GM19239 (cell line): ENCODE results near the gene AMDHD2.
A peak's percentile ranks its signal among the peaks of the same experiment; 100 is the strongest.
"Not testable (repeated sequence)": the region's sequence is repeated elsewhere in the genome, so short reads cannot be mapped to it uniquely, and the experiment has no call there.

Experiments
- DNase-seq: peaks from one replicate; pipeline ENCODE4 v3.0.0; 2011; ENCODE audit warnings: low spot score; ENCODE audit not compliant: insufficient read length
- FAIRE-seq: peaks from 2 replicates; lab custom pipeline; 2011; peaks lifted over from hg19 to GRCh38; lab: Jason Lieb, UNC

The AMDHD2 gene

DNA sequence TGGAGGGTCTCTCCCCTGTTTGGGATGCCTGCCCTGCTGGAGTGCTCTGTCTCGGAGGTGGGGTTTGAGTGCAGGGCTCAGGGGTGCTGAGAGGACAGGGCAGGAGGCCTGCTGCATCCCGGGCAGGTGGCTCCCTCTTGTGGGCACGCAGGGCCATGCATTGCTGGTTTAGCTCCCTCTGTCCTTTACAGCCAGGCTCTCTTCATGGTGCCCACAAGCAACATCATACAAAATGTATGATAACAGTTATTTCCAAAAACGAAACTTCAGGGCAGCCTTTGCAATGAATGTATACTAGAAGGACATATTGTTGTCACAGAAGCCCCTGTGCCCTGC, 40.6 kb downstream of the AMDHD2 start:
- DNase-seq = not testable (repeated sequence)
- FAIRE-seq = peak; percentile 86

DNA sequence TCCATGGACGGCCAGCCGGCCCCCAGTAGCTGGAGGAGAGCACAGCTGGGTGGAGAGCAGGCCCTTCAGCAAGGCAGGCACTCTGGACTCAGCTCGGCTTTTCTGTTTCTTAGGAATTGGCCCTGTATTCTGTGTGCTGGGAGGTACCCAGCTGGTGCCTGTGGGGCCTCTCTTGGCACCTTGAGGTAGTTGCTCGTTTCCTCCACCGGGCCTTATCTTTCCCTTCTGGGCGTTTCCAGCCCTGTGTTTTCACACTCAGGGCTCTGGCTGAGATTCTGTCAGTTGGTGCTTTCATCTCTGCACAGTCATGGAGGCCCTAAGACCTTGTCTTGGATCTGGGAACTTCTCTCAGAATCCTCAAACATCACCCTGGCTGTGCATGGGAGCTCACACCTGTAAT, 47.3 kb downstream of the AMDHD2 start:
- not testable (repeated sequence) for FAIRE-seq, DNase-seq

DNA sequence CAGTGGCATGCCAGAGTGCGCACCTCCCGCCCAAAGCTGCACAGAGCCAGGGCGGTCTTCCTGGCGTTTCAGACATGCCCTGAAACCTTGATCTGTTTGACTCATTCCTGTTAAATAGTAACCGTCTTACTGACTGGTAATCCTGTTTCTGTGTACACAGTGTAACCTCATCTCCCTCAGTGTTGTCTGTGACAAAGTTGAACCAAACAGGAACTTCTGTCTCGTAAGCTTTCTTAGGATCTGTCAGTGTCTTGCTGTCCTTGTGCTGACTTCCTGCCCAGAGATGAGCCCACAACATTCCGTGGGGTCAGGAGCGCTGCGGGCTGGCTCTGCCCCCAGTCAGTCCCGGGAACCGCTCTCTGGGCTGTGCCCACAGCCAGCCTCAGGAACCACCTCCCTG, 48.4 kb downstream of the AMDHD2 start:
- DNase-seq = not testable (repeated sequence)
- peak; percentile 89 for FAIRE-seq

DNA sequence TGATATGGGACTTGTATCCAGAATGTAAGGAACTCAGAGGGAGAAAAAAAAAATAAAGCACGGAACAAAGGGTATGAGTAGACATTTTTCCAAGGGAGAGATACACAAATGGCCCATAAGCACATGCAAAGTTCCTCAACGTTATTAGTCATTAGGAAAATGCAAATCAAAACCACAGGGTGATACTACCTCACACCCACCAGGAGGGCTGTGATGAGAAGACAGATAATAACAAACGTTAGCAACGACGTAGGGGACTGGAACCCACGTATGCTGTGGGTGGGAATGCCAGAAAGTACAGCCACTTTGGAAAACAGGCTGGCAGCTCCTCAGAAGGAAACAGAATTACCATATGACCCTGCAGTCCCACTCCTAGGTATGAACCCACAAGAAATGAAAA, 52.5 kb downstream of the AMDHD2 start:
- FAIRE-seq, DNase-seq: not testable (repeated sequence)

DNA sequence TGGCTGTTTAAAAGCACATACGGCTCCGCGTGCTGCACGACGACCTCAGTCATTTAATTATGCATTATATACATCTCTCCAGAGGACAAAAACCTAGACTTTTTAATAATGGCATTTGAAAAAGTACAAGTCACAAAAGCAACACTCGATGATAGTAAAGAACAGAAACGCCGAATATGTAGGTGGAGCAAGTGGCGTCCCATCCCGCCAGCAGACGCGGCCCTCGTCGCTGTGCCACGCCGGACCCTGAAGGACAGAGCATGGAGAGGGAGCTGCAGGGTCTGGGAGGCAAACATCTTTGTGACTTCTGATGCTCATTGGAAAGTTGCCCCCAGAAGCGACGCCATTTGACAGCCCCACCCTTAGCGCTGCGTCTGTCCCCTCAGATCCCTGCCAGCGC, 55.7 kb downstream of the AMDHD2 start:
- FAIRE-seq, DNase-seq: not testable (repeated sequence)

DNA sequence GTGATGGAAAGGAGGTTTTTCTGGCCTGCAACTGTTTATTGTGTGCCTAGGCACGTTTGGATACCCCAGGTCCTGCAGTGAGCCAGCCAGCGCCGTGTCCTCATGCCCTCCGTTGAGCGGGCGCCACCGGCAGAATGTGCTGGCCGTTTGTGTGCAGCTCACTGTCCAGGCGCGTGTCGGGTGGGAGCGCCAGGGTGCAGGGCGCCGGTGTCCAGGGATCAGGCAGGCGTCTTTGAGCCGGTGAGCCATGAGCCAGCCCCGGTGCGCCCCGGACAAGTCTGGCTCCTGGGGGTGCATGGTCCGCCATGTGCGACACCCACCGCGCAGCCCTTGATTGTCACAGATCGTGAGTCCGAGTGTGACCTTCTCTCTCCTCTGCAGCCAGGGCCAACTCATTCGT, 56.9 kb downstream of the AMDHD2 start:
- not testable (repeated sequence) for DNase-seq, FAIRE-seq

DNA sequence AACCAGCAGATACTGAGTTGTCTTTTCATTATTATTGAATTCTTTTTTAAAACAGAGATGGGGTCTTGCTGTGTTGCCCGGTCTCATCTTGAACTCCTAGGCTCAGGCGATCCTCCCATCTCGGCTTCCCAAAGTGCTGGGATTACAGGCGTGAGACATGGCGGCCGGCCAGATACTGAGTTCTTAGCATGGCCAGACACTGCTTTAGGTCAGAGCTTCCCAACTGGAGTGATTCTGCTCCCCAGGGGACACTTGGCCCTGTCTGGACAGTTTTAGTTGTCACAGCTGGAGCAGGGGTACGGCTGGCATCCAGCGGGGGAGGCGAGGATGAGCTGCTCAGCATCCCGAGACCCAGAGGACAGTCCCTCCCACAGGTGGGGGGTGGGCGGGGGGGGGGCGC, 58.7 kb downstream of the AMDHD2 start:
- FAIRE-seq = not testable (repeated sequence)

DNA sequence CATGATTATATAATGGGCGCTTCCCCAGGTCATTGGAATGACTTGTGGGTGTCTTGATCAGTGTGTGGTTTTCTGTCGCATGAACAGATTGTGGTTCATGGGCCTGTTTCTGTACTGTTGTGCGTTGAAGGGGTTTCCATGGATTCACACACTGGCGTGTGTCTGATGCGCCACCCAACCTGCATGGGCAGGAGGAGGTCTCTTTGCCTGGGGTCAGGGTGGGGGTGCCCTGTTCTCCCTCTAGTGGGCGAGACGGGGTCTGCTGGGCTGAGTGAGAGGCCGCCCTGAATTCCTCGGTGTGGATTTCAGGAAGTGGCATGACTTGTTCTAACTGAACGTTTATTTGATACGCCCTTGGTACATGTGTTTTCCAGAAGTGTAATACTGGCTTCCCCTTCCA, 60.0 kb downstream of the AMDHD2 start:
- not testable (repeated sequence) for FAIRE-seq, DNase-seq

More for the DNA sequence above, 58.7 kb downstream of the AMDHD2 start:
- not testable (repeated sequence) for DNase-seq

DNA sequence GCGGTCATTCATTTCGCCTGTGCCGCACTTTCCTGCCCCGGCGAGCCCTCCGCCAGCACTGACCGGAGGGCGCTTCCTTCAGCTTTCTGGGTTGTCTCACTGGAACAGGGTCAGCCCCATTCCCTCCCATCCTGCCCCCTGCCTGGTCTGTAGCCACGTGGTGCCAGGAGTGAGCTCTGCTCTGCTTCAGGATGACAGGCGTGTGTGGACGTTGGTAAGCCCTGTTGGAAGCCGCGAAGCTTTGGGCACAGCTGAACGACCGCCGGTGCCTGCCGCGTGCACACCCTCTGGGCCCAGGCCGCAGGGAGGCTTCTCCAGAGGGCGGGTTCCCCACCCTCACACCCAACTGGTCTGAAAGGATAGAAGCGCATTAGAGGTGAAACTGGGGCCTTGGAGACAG, 60.6 kb downstream of the AMDHD2 start:
- not testable (repeated sequence) for FAIRE-seq, DNase-seq
